ENCODE measurements around the gene G6PC1.

DNA sequence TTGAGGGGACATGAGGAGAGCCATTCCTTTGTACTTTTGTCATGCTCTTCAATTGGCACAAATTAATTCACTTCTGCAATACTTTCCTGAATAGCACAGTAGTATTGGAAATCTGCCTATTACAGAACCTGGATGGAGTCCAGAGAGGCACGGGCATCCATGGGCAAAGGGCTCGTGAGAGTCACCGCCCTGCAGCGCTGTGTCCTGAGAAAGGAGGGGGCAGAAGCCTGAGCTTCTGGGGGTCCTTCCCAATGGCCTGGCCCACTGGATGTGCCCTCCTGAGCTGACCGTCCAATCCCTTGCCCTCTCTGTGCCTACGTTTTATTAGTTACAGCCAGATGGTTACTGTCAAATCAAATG lies 3.5 kb downstream of the G6PC1 start:
- TF ChIP-seq POLR2A (IDR thresholded peaks at IDR 0.05), result no peak
- TF ChIP-seq, protein P1, sequence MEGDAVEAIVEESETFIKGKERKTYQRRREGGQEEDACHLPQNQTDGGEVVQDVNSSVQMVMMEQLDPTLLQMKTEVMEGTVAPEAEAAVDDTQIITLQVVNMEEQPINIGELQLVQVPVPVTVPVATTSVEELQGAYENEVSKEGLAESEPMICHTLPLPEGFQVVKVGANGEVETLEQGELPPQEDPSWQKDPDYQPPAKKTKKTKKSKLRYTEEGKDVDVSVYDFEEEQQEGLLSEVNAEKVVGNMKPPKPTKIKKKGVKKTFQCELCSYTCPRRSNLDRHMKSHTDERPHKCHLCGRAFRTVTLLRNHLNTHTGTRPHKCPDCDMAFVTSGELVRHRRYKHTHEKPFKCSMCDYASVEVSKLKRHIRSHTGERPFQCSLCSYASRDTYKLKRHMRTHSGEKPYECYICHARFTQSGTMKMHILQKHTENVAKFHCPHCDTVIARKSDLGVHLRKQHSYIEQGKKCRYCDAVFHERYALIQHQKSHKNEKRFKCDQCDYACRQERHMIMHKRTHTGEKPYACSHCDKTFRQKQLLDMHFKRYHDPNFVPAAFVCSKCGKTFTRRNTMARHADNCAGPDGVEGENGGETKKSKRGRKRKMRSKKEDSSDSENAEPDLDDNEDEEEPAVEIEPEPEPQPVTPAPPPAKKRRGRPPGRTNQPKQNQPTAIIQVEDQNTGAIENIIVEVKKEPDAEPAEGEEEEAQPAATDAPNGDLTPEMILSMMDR (IDR thresholded peaks at IDR 0.05), result no peak
